ENCODE data around the gene FZD2.
"Not testable (repeated sequence)": the region's sequence is repeated elsewhere in the genome, so short reads cannot be mapped to it uniquely, and the experiment has no call there.

FZD2 gene

GRCh38 chr17:44546671-44547606, 10.3 kb upstream of the FZD2 start:
- DNase-seq, result no peak

GRCh38 chr17:44547625-44548267, 9.5 kb upstream of the FZD2 start:
- no peak for DNase-seq

DNA sequence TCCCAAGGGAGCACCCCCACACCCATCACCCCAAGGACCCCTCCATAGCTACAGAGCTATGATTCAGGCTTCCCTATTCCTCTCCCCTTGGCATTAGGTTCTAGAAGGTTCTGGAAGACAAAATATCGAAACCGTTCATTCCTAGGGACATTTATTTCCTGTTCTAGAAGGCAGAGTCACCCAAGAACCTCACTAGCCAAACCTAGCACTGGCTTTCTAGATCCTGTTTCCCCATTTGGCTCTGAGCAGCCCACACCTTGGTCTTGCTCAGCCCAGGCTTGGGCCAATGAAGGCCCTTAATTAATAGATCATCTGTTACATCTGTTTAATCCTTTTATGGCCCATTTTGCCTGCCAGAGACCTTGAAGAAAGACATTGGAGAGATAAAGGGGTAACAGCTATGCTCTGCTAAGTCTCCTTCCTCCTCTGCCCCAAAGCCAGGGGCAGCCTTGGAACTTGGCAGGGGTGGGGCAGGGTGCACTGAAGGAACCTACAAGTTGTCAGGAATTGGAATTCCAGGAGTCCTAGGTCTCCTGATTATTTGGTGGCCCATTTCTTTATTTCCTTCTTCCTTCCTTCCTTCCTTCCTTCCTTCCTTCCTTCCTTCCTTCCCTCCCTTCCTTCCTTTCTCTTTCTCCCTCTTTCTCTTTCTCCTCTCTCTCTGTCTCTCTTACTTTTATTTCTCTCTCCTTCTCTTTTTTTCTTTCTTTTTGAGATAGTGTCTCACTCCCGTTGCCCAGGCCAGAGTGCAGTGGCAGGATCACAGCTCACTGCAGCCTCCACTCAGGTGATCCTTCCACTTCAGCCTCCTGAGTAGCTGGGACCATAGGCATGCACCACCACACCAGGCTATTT, 8.7 kb upstream of the FZD2 start:
- no peak for DNase-seq

- DNase-seq, result no peak
Observed at GRCh38 chr17:44549686-44550085, 7.6 kb upstream of the FZD2 start.

- no peak for DNase-seq
Observed at GRCh38 chr17:44552361-44552760, 4.9 kb upstream of the FZD2 start.

GRCh38 chr17:44555099-44555498, 2.2 kb upstream of the FZD2 start:
- no peak for DNase-seq

DNA sequence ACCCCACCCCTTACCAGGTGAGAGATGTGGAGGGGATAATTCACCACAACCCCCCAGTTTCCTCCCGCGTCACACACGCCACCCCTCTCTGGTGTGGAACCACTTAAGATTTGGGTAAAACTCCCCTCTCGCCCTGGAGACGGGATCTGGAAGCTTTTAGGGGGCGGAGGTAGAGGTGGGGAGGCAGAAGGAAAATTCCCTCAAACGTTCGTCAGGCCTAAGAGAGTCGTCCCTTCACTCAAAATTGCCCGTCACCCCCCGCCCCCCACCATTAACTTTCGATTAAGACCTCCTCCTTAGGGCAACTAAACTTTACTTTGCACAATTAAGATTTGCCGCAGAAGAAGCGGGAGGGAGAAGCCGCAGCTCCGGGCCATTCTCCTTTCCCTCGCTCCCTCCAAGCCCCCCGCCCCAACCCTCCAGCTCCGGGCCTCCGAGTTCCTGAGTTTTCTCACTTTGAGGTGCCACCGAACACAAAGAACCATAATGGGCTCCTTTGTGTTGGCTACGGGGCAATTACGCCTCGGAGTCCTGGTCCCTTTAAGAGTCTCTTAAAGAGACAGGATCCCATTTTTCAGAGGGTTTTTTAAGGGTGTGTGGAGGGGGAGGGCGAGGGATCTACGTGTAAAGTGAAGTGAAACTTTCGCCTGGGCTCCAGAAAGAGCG, 985 bp upstream of the FZD2 start:
- DNase-seq, result no peak

DNA sequence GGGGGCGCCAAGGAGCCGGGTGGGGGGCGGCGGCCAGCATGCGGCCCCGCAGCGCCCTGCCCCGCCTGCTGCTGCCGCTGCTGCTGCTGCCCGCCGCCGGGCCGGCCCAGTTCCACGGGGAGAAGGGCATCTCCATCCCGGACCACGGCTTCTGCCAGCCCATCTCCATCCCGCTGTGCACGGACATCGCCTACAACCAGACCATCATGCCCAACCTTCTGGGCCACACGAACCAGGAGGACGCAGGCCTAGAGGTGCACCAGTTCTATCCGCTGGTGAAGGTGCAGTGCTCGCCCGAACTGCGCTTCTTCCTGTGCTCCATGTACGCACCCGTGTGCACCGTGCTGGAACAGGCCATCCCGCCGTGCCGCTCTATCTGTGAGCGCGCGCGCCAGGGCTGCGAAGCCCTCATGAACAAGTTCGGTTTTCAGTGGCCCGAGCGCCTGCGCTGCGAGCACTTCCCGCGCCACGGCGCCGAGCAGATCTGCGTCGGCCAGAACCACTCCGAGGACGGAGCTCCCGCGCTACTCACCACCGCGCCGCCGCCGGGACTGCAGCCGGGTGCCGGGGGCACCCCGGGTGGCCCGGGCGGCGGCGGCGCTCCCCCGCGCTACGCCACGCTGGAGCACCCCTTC, 484 bp downstream of the FZD2 start:
- no peak for DNase-seq

- DNase-seq, result no peak
Observed at GRCh38 chr17:44558334-44558709, 1.0 kb downstream of the FZD2 start.

DNA sequence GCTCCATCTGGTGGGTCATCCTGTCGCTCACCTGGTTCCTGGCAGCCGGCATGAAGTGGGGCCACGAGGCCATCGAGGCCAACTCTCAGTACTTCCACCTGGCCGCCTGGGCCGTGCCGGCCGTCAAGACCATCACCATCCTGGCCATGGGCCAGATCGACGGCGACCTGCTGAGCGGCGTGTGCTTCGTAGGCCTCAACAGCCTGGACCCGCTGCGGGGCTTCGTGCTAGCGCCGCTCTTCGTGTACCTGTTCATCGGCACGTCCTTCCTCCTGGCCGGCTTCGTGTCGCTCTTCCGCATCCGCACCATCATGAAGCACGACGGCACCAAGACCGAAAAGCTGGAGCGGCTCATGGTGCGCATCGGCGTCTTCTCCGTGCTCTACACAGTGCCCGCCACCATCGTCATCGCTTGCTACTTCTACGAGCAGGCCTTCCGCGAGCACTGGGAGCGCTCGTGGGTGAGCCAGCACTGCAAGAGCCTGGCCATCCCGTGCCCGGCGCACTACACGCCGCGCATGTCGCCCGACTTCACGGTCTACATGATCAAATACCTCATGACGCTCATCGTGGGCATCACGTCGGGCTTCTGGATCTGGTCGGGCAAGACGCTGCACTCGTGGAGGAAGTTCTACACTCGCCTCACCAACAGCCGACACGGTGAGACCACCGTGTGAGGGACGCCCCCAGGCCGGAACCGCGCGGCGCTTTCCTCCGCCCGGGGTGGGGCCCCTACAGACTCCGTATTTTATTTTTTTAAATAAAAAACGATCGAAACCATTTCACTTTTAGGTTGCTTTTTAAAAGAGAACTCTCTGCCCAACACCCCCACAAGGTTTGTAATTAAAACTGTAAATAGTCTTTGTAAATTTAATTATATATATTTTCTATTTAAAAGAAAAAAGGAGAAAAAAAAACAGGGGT, 1.7 kb downstream of the FZD2 start:
- no peak for DNase-seq

GRCh38 chr17:44559634-44560554, 2.6 kb downstream of the FZD2 start:
- no peak for DNase-seq

- no peak for DNase-seq
Observed at GRCh38 chr17:44561237-44561623, 3.9 kb downstream of the FZD2 start.

GRCh38 chr17:44564429-44564828, 7.1 kb downstream of the FZD2 start:
- DNase-seq, result no peak

DNA sequence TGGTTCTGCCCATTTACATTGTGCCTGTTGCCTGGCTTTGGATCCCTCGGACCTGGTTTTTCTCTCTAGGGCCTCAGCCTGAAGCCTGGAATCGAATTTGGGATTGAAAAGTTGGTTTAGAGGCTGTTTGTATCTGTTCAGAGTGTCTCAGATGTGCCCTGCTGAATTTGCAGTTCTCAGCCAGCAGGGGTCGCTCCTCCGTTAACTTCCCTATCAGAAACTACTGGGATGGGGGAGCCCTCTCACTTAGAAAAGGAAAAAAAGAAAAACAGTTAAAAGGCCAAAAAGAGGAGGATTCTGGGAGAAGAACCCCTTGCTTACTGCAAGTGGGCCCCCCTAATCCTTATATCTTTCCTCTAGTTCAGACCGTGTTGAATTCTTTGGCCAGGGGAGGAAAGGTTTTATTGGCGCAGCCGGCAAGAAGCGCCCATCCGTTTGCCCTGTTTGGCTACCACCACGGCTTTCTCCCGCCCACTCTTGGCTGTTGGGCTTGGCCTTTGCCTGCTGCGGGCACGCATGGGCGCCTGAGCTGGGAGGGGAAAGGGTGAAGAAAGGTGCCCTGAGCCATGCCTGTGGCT, 8.7 kb downstream of the FZD2 start:
- no peak for DNase-seq

GRCh38 chr17:44568311-44568944, 11.1 kb downstream of the FZD2 start:
- DNase-seq, result not testable (repeated sequence)

- no peak for DNase-seq
Observed at GRCh38 chr17:44568945-44569858, 11.9 kb downstream of the FZD2 start.

DNA sequence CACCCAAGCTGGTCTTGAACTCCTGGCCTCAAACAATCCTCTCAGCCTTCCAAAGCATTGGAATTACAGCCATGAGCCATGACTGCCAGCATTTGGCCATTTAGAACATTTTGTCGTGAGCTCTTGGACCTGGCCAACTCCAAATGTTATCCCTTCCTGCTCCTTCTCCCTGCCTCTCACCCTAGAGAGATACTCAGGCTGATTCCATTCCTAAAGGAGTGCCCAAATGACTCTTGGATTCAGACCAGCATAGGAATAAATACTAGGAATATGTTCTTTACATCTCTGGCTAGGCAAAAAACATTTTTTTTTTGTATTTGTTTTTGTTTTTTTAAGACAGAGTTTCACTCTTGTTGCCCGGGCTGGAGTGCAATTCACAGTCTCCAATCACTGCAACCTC, 15.5 kb downstream of the FZD2 start:
- DNase-seq, result no peak

DNA sequence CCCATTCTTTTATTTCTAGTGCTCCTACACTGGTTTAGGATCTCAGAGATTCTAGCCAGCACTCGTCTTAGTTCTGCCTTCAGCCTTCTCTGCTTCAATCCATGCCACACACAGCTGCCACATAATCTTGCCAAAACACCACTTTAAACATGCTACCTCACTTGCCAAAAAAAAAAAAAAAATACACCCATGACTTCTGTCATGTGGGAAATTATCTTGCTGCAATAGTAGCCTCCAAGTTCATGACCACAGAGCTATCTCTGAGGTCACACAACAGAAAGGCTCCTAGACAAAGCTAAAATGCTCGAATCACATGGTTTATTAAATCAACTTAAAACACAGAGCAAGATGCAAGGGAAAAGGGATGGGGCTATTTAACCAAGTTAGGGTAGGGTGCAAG, 18.1 kb downstream of the FZD2 start:
- no peak for DNase-seq
